GM21717 (cell line): ENCODE data around the gene CLEC7A.

ENCODE experiments used
- ATAC-seq: cut with Tn5 transposase; IDR thresholded peaks from one replicate; pipeline ENCODE4 v1.9.1; 2021; ENCODE audit warnings: mild to moderate bottlenecking, moderate library complexity; ENCODE audit not compliant: unreplicated experiment

The CLEC7A gene

GRCh38 chr12:10142976-10143589, 13.1 kb upstream of the CLEC7A start:
- no peak for ATAC-seq

- ATAC-seq: no peak
Observed at GRCh38 chr12:10140001-10140400, 10.0 kb upstream of the CLEC7A start.

GRCh38 chr12:10136637-10137205, 6.7 kb upstream of the CLEC7A start:
- ATAC-seq: no peak

- no peak for ATAC-seq
Observed at GRCh38 chr12:10135126-10135525, 5.1 kb upstream of the CLEC7A start.

GRCh38 chr12:10132850-10133370, 2.9 kb upstream of the CLEC7A start:
- no peak for ATAC-seq

GRCh38 chr12:10131111-10131690, 1.2 kb upstream of the CLEC7A start:
- ATAC-seq: no peak

GRCh38 chr12:10128687-10129086, 1.3 kb downstream of the CLEC7A start:
- no peak for ATAC-seq

- no peak for ATAC-seq
Observed at GRCh38 chr12:10126413-10126812, 3.6 kb downstream of the CLEC7A start.

- ATAC-seq: no peak
Observed at GRCh38 chr12:10122689-10123088, 7.3 kb downstream of the CLEC7A start.

GRCh38 chr12:10121278-10121677, 8.7 kb downstream of the CLEC7A start:
- no peak for ATAC-seq

GRCh38 chr12:10119066-10119465, 10.9 kb downstream of the CLEC7A start:
- ATAC-seq: no peak

GRCh38 chr12:10115890-10116289, 14.1 kb downstream of the CLEC7A start:
- ATAC-seq: no peak

GRCh38 chr12:10115311-10115710, 14.7 kb downstream of the CLEC7A start:
- no peak for ATAC-seq

- ATAC-seq: no peak
Observed at GRCh38 chr12:10113920-10114319, 16.1 kb downstream of the CLEC7A start.

GRCh38 chr12:10113075-10113474, 16.9 kb downstream of the CLEC7A start:
- no peak for ATAC-seq

GRCh38 chr12:10111451-10111850, 18.5 kb downstream of the CLEC7A start:
- ATAC-seq: no peak

- ATAC-seq: no peak
Observed at GRCh38 chr12:10110256-10110844, 19.6 kb downstream of the CLEC7A start.

- no peak for ATAC-seq
Observed at GRCh38 chr12:10102322-10102721, 27.7 kb downstream of the CLEC7A start.

GRCh38 chr12:10101648-10102220, 28.3 kb downstream of the CLEC7A start:
- no peak for ATAC-seq

- no peak for ATAC-seq
Observed at GRCh38 chr12:10101042-10101579, 28.9 kb downstream of the CLEC7A start.

GRCh38 chr12:10098791-10099190, 31.2 kb downstream of the CLEC7A start, which contains the start of gene CLEC1A:
Gene CLEC1A (minus strand): TSS chr12:10098985. CDS start chr12:10098922, 63 bp downstream.
- ATAC-seq: no peak
